ENCODE measurements around the gene MCCC1. TPM values are rescaled to one million over a fixed set of nuclear protein-coding genes. Genes with fewer than 3 reads are reported as not detected.

The MCCC1 gene
- total RNA-seq, 1 experiment from 2014 or later = 19.2 TPM

DNA sequence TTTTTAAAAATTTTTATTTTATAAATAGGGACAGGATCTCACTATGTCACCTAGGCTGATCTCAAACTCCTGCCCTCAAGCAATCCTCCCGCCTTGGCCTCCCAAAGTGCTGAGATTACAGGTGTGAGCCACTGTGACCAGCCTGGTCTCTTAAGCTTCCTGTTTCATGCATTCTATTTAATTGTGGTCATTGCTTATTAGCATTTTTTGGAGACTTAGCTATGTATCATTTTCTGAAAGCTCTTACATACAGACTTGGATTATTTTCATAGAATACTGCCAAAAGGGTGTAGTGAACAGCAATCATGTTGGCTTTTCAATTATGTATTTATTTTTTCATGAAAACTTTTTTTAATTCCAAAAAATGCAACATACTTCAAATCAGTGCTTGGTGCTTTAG is 67.5 kb downstream of the MCCC1 start:
- POLR2A ChIA-PET (ENCODE audit: low non-redundant PET) = interaction anchor here (0.7 kb wide), 1 partner anchor 96 kb away, joined by 9 read pairs; no protein-coding TSS in a partner anchor
- no peak for DNase-seq (ENCODE audit: low spot score)
- H3K4me1 ChIP-seq (ENCODE audit: insufficient read depth, low read length, poor library complexity, severe bottlenecking) = no peaks in the 10 kb centered on the region

DNA sequence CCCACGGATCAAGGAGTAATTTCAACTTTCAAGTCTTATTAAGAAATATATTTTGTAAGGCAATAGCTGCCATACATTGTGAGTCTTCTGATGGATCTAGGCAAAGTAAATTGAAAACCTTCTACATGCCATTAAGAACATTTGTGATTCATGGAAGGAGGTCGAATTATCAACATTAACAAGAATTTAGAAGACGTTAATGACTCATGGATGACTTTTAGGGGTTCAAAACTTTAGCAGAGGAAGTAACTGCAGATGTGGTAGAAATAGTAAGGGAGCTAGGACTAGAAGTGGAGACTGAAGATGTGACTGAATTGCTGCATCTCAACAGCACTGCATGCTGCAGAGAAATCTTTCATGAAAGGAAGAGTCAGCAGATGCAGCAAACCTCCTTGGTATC is 70.9 kb downstream of the MCCC1 start:
- Histone ChIP-seq H3K27me3 (replicated peaks; ENCODE audit: insufficient read depth, low read depth, low read length, poor library complexity) (no peaks in the 10 kb centered on the region), H3K9me3 (ENCODE audit: low read depth, low read length, poor library complexity, severe bottlenecking) (no peaks in the 10 kb centered on the region), H3K36me3 (ENCODE audit: insufficient read depth, low read length, poor library complexity, severe bottlenecking) (peaks cover 11% of the 10 kb centered on the region), H3K4me3 (ENCODE audit: low read depth, low read length, poor library complexity, severe bottlenecking) (no peak overlapping the region), H3K27ac (ENCODE audit: low read depth, low read length, poor library complexity, severe bottlenecking) (no peak overlapping the region), H3K4me1 (ENCODE audit: insufficient read depth, low read length, poor library complexity, severe bottlenecking) (no peaks in the 10 kb centered on the region)
- TF ChIP-seq EZH2 (IDR thresholded peaks at IDR 0.05; ENCODE audit: borderline replicate concordance, low read depth, low read length, poor library complexity, severe bottlenecking) = no peak
- TF ChIP-seq, protein P1, sequence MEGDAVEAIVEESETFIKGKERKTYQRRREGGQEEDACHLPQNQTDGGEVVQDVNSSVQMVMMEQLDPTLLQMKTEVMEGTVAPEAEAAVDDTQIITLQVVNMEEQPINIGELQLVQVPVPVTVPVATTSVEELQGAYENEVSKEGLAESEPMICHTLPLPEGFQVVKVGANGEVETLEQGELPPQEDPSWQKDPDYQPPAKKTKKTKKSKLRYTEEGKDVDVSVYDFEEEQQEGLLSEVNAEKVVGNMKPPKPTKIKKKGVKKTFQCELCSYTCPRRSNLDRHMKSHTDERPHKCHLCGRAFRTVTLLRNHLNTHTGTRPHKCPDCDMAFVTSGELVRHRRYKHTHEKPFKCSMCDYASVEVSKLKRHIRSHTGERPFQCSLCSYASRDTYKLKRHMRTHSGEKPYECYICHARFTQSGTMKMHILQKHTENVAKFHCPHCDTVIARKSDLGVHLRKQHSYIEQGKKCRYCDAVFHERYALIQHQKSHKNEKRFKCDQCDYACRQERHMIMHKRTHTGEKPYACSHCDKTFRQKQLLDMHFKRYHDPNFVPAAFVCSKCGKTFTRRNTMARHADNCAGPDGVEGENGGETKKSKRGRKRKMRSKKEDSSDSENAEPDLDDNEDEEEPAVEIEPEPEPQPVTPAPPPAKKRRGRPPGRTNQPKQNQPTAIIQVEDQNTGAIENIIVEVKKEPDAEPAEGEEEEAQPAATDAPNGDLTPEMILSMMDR (conservative IDR thresholded peaks at IDR 0.05; ENCODE audit: low read depth, low read length) = no peak
- no TSS peak for BruUV-seq (replicated peaks)
- intact Hi-C loops (cut with micrococcal nuclease; ENCODE audit: unreplicated experiment) = no loop called here
- no peak for DNase-seq (ENCODE audit: low spot score)
- ChIA-PET POLR2A (ENCODE audit: low non-redundant PET) (no interaction called here), CTCF (no interaction called here)

More for the DNA sequence above, 67.5 kb downstream of the MCCC1 start:
- Histone ChIP-seq H3K9me3 (ENCODE audit: low read depth, low read length, poor library complexity, severe bottlenecking) (no peaks in the 10 kb centered on the region), H3K4me3 (ENCODE audit: low read depth, low read length, poor library complexity, severe bottlenecking) (no peak overlapping the region), H3K27me3 (replicated peaks; ENCODE audit: insufficient read depth, low read depth, low read length, poor library complexity) (no peaks in the 10 kb centered on the region), H3K27ac (ENCODE audit: low read depth, low read length, poor library complexity, severe bottlenecking) (no peak overlapping the region), H3K36me3 (ENCODE audit: insufficient read depth, low read length, poor library complexity, severe bottlenecking) (peaks cover 12% of the 10 kb centered on the region)
- no TSS peak for BruUV-seq (replicated peaks)
- TF ChIP-seq EZH2 (IDR thresholded peaks at IDR 0.05; ENCODE audit: borderline replicate concordance, low read depth, low read length, poor library complexity, severe bottlenecking) = no peak
- TF ChIP-seq, protein P1 (conservative IDR thresholded peaks at IDR 0.05; ENCODE audit: low read depth, low read length) = no peak
- intact Hi-C loops (cut with micrococcal nuclease; ENCODE audit: unreplicated experiment) = no loop called here
- CTCF ChIA-PET = no interaction called here

DNA sequence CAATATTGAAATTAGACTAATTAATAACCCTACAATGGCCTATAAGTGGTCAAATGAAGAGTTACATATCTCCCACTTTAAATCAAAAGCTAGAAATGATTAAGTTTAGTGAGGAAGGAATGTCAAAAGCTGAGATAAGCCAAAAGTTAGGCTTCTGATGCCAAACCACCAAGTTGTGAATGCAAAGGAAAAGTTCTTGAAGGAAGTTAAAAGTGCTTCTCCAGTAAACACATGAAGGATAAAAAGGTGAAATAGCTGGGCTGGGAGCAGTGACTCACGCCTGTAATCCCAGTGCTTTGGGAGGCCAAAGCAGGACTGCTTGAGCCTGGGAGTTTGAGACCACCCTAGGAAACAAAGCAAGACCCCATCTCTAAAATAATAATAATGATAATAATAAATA is 72.0 kb downstream of the MCCC1 start:
- CTCF ChIA-PET = no interaction called here
- no peaks in the 10 kb centered on the region for H3K27me3 ChIP-seq (replicated peaks; ENCODE audit: insufficient read depth, low read depth, low read length, poor library complexity)
- POLR2A ChIA-PET (ENCODE audit: low non-redundant PET) = no interaction called here
- peaks cover 12% of the 10 kb centered on the region for H3K36me3 ChIP-seq (ENCODE audit: insufficient read depth, low read length, poor library complexity, severe bottlenecking)
- no peak overlapping the region for H3K4me3 ChIP-seq (ENCODE audit: low read depth, low read length, poor library complexity, severe bottlenecking)
- H3K27ac ChIP-seq (ENCODE audit: low read depth, low read length, poor library complexity, severe bottlenecking) = no peak overlapping the region
- H3K4me1 ChIP-seq (ENCODE audit: insufficient read depth, low read length, poor library complexity, severe bottlenecking) = no peaks in the 10 kb centered on the region
- intact Hi-C loops (cut with micrococcal nuclease; ENCODE audit: unreplicated experiment) = no loop called here
- no peaks in the 10 kb centered on the region for H3K9me3 ChIP-seq (ENCODE audit: low read depth, low read length, poor library complexity, severe bottlenecking)
- BruUV-seq (replicated peaks) = no TSS peak
- DNase-seq (ENCODE audit: low spot score) = no peak
- TF ChIP-seq, protein P1 (conservative IDR thresholded peaks at IDR 0.05; ENCODE audit: low read depth, low read length) = no peak
- no peak for TF ChIP-seq EZH2 (IDR thresholded peaks at IDR 0.05; ENCODE audit: borderline replicate concordance, low read depth, low read length, poor library complexity, severe bottlenecking)

All from A673 (cell line).